ENCODE results near the gene PPP3R2.

Gene PPP3R2

DNA sequence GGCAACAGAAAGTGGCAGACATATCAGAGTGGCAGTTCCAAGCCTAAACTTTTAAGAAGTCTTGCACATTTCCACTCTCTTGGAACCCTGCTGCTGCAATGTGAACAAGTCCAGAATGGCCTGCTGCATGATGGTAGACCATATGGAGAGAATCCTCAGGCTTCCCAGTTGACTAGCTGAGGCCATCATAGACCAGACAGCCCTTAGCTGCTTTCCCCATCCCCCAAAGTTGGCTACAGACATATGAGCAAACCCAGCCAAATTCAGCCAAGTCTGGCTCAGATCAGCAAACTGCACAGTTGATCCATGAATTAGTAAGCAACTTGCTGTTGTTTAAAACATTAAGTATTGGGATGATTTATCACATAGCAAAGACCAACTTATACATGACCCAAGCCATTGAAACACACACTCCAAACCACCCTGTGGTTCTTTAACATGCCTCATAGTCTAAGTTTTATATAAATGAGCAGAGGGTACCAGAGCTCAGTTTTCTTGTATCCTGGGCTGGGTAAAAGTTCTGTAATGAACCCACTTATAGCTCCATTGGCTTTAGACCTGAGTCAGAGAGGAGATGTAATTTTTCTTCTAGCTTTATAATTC is 19.9 kb downstream of the PPP3R2 start:
- no peak overlapping the region for H3K27ac ChIP-seq (replicated peaks)
- no peak for TF ChIP-seq POLR2AphosphoS5 (IDR thresholded peaks at IDR 0.05; ENCODE audit: low read depth)
- TF ChIP-seq, protein P1, sequence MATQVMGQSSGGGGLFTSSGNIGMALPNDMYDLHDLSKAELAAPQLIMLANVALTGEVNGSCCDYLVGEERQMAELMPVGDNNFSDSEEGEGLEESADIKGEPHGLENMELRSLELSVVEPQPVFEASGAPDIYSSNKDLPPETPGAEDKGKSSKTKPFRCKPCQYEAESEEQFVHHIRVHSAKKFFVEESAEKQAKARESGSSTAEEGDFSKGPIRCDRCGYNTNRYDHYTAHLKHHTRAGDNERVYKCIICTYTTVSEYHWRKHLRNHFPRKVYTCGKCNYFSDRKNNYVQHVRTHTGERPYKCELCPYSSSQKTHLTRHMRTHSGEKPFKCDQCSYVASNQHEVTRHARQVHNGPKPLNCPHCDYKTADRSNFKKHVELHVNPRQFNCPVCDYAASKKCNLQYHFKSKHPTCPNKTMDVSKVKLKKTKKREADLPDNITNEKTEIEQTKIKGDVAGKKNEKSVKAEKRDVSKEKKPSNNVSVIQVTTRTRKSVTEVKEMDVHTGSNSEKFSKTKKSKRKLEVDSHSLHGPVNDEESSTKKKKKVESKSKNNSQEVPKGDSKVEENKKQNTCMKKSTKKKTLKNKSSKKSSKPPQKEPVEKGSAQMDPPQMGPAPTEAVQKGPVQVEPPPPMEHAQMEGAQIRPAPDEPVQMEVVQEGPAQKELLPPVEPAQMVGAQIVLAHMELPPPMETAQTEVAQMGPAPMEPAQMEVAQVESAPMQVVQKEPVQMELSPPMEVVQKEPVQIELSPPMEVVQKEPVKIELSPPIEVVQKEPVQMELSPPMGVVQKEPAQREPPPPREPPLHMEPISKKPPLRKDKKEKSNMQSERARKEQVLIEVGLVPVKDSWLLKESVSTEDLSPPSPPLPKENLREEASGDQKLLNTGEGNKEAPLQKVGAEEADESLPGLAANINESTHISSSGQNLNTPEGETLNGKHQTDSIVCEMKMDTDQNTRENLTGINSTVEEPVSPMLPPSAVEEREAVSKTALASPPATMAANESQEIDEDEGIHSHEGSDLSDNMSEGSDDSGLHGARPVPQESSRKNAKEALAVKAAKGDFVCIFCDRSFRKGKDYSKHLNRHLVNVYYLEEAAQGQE (IDR thresholded peaks at IDR 0.05; ENCODE audit: insufficient replicate concordance, low read depth): no peak
- TF ChIP-seq GABPA (IDR thresholded peaks at IDR 0.05; ENCODE audit: low read depth): no peak
- no peak for TF ChIP-seq SPI1 (IDR thresholded peaks at IDR 0.05; ENCODE audit: borderline replicate concordance, low read depth)
- TF ChIP-seq, protein P2, sequence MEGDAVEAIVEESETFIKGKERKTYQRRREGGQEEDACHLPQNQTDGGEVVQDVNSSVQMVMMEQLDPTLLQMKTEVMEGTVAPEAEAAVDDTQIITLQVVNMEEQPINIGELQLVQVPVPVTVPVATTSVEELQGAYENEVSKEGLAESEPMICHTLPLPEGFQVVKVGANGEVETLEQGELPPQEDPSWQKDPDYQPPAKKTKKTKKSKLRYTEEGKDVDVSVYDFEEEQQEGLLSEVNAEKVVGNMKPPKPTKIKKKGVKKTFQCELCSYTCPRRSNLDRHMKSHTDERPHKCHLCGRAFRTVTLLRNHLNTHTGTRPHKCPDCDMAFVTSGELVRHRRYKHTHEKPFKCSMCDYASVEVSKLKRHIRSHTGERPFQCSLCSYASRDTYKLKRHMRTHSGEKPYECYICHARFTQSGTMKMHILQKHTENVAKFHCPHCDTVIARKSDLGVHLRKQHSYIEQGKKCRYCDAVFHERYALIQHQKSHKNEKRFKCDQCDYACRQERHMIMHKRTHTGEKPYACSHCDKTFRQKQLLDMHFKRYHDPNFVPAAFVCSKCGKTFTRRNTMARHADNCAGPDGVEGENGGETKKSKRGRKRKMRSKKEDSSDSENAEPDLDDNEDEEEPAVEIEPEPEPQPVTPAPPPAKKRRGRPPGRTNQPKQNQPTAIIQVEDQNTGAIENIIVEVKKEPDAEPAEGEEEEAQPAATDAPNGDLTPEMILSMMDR (IDR thresholded peaks at IDR 0.05; ENCODE audit: insufficient read depth, low read length): no peak
- H3K4me3 ChIP-seq (replicated peaks; ENCODE audit: insufficient read depth, low read length): no peak overlapping the region
- no peaks in the 10 kb centered on the region for H3K27me3 ChIP-seq (ENCODE audit: insufficient read depth, poor library complexity, severe bottlenecking)
- no peak for DNase-seq (ENCODE audit: low read depth in 1 of 2, low spot score in 1 of 2)

DNA sequence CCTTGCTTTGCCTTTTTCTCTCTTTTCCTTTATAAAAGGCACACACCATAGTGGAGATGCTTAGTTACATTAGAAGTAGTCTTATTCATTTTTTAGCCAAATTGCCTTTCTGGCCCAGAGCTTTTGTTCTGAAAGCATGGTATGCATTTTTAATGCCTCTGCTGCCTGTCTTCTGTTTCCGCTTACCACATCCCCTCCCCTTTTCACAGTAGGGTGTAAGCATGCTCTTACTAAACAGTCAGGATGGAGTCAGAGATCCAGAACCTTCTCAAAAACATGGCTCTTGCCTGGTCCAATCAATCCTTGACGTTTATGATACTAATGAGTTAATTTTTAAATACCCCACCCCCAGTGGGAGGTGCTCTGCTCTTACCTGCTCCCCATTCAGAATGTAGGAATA is 22.5 kb downstream of the PPP3R2 start:
- Histone ChIP-seq H3K27ac (replicated peaks) (no peak overlapping the region), H3K4me3 (replicated peaks; ENCODE audit: insufficient read depth, low read length) (no peak overlapping the region), H3K27me3 (ENCODE audit: insufficient read depth, poor library complexity, severe bottlenecking) (no peaks in the 10 kb centered on the region)
- TF ChIP-seq GABPA (IDR thresholded peaks at IDR 0.05; ENCODE audit: low read depth) (no peak), POLR2AphosphoS5 (IDR thresholded peaks at IDR 0.05; ENCODE audit: low read depth) (no peak), SPI1 (IDR thresholded peaks at IDR 0.05; ENCODE audit: borderline replicate concordance, low read depth) (no peak)
- TF ChIP-seq, protein P2 (IDR thresholded peaks at IDR 0.05; ENCODE audit: insufficient read depth, low read length): no peak
- TF ChIP-seq, protein P1 (IDR thresholded peaks at IDR 0.05; ENCODE audit: insufficient replicate concordance, low read depth): no peak
- no peak for DNase-seq (ENCODE audit: low read depth in 1 of 2, low spot score in 1 of 2)

DNA sequence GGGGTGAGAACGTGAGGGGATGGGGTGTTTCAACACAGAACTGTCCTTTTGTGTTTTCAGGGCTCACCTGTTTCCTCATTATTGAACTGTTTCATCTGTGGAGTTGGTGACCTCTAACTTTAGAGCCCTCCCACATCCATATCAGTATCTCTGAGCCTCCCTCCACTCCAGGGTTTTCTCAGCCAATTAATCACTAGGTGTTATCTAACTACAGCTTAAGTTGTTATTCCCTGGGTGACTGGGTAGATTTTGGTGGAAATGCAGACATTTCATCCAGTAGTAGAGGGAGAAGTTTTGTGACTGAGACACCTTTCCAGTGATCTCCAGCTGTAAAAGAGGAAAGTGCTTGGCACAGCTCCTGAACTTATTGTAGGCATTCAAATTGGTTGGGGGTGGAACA is 23.7 kb downstream of the PPP3R2 start:
- no peak for DNase-seq (ENCODE audit: low read depth in 1 of 2, low spot score in 1 of 2)
- Histone ChIP-seq H3K4me3 (replicated peaks; ENCODE audit: insufficient read depth, low read length) (no peak overlapping the region), H3K27ac (replicated peaks) (no peak overlapping the region), H3K27me3 (ENCODE audit: insufficient read depth, poor library complexity, severe bottlenecking) (no peaks in the 10 kb centered on the region)
- TF ChIP-seq GABPA (IDR thresholded peaks at IDR 0.05; ENCODE audit: low read depth) (no peak), SPI1 (IDR thresholded peaks at IDR 0.05; ENCODE audit: borderline replicate concordance, low read depth) (no peak), POLR2AphosphoS5 (IDR thresholded peaks at IDR 0.05; ENCODE audit: low read depth) (no peak)
- TF ChIP-seq, protein P1 (IDR thresholded peaks at IDR 0.05; ENCODE audit: insufficient replicate concordance, low read depth): no peak
- TF ChIP-seq, protein P2 (IDR thresholded peaks at IDR 0.05; ENCODE audit: insufficient read depth, low read length): no peak
